ENCODE results near the gene HHIPL1.

HHIPL1 gene

GRCh38 chr14:99612071-99612737 is 32.7 kb upstream of the HHIPL1 start:
- Histone ChIP-seq H3K4me3 (ENCODE audit: low read length) (no peak overlapping the region), H3K27ac (ENCODE audit: low read depth, low read length) (no peak overlapping the region), H3K9ac (ENCODE audit: low read depth, low read length) (no peak overlapping the region), H3K36me3 (ENCODE audit: insufficient read depth, low read length) (no peaks in the 10 kb centered on the region), H3K4me1 (ENCODE audit: insufficient read depth, low read length) (peaks cover 4% of the 10 kb centered on the region; the same call in 1 of the 2 replicates), H3K27me3 (ENCODE audit: insufficient read depth, low read length) (no peaks in the 10 kb centered on the region), H3K9me3 (ENCODE audit: insufficient read depth, low read depth, low read length) (no peaks in the 10 kb centered on the region)
- WGBS, result 78% methylated on average over 11 of the region's 11 CpGs

GRCh38 chr14:99612738-99613330 is 32.1 kb upstream of the HHIPL1 start:
- WGBS, result 81% methylated on average over 8 of the region's 8 CpGs
- Histone ChIP-seq H3K4me1 (ENCODE audit: insufficient read depth, low read length) (peaks cover 4% of the 10 kb centered on the region; the same call in 1 of the 2 replicates), H3K27me3 (ENCODE audit: insufficient read depth, low read length) (no peaks in the 10 kb centered on the region), H3K27ac (ENCODE audit: low read depth, low read length) (no peak overlapping the region), H3K9ac (ENCODE audit: low read depth, low read length) (no peak overlapping the region), H3K9me3 (ENCODE audit: insufficient read depth, low read depth, low read length) (no peaks in the 10 kb centered on the region), H3K4me3 (ENCODE audit: low read length) (no peak overlapping the region), H3K36me3 (ENCODE audit: insufficient read depth, low read length) (no peaks in the 10 kb centered on the region)

DNA sequence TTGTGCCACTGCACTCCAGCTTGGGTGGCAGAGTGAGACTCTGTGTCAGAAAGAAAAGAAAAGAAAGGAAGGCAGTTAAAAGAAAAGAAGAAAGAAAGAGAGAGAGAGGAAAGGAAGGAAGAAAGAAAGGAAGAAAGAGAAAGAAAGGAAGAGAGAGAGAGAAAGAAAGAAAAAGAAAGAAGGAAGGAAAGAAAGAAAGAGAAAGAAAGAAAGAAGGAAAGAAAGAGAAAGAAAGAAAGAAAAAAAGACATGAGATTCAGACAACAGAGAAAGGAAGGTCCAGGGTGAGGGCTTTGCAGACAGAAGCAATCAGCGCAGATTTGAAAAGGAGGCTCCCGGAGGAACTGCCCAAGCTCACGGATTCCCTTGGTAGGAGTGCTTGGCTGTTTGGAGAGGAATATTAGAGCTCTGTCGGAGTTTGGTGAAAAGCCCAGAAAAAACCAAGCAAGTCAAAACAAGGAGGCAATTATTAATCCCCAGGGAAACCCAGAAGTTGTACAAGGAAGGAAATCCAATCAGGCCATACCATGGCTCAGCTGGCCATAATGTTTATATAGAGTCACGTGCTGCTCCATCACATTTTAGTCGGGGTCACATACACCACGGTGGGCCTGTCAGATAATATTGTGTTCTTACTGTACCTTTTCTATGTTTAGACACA is 29.3 kb upstream of the HHIPL1 start:
- Histone ChIP-seq H3K4me1 (ENCODE audit: insufficient read depth, low read length) (peaks cover 7% of the 10 kb centered on the region; the same call in 1 of the 2 replicates), H3K9ac (ENCODE audit: low read depth, low read length) (no peak overlapping the region), H3K36me3 (ENCODE audit: insufficient read depth, low read length) (no peaks in the 10 kb centered on the region), H3K27ac (ENCODE audit: low read depth, low read length) (no peak overlapping the region), H3K9me3 (ENCODE audit: insufficient read depth, low read depth, low read length) (no peaks in the 10 kb centered on the region), H3K27me3 (ENCODE audit: insufficient read depth, low read length) (no peaks in the 10 kb centered on the region), H3K4me3 (ENCODE audit: low read length) (no peak overlapping the region)
- 90% methylated on average over 7 of the region's 7 CpGs for WGBS

DNA sequence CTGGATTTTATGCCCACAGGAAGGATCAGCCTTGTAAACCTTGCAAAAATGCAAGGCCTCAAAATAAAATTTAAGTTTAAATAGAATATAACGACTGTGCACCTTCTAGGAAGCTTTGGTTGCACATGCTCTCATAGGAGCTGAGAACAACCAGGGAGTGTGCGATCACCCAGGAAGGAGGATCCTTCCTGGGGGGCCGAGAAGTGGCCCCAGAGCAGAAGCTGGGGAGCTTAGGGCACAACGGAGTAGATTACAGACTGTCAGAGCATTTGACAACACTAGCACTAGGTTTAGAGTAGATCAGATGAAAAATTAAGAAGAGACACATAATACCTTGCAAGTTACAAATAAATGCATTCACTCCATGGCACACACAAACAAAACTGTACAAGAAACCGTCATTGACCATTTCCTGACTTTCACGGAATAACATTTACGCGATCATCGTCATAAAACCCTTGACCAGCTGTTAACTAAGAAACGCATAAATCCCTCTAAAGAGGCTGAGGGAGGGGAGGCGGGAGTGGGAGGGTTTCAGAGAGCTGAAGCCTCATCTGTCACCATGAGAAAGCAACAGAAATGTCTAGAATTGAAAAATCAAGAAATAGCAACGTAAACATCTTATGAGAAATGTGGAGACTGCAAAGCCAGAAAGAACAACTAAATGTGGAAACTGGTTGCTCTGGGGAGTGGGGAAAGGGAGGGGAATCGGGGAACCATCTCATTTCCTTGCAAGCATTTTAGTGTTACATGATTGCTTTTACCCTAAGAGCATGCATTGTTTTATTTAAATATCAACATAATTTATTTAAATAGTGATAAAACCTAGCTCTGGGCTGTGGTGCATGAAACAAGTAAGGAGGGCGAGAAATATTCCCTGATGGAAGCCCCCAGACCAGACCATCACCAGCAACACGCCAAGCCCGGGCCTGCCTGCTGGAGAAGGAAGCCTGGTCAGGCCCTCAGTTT is 27.8 kb upstream of the HHIPL1 start:
- H3K27ac ChIP-seq (ENCODE audit: low read depth, low read length), result no peak overlapping the region
- peaks cover 7% of the 10 kb centered on the region; the same call in 1 of the 2 replicates for H3K4me1 ChIP-seq (ENCODE audit: insufficient read depth, low read length)
- no peaks in the 10 kb centered on the region for H3K27me3 ChIP-seq (ENCODE audit: insufficient read depth, low read length)
- H3K9ac ChIP-seq (ENCODE audit: low read depth, low read length), result no peak overlapping the region
- H3K9me3 ChIP-seq (ENCODE audit: insufficient read depth, low read depth, low read length), result no peaks in the 10 kb centered on the region
- WGBS, result 91% methylated on average over 16 of the region's 16 CpGs
- no peaks in the 10 kb centered on the region for H3K36me3 ChIP-seq (ENCODE audit: insufficient read depth, low read length)
- no peak overlapping the region for H3K4me3 ChIP-seq (ENCODE audit: low read length)

DNA sequence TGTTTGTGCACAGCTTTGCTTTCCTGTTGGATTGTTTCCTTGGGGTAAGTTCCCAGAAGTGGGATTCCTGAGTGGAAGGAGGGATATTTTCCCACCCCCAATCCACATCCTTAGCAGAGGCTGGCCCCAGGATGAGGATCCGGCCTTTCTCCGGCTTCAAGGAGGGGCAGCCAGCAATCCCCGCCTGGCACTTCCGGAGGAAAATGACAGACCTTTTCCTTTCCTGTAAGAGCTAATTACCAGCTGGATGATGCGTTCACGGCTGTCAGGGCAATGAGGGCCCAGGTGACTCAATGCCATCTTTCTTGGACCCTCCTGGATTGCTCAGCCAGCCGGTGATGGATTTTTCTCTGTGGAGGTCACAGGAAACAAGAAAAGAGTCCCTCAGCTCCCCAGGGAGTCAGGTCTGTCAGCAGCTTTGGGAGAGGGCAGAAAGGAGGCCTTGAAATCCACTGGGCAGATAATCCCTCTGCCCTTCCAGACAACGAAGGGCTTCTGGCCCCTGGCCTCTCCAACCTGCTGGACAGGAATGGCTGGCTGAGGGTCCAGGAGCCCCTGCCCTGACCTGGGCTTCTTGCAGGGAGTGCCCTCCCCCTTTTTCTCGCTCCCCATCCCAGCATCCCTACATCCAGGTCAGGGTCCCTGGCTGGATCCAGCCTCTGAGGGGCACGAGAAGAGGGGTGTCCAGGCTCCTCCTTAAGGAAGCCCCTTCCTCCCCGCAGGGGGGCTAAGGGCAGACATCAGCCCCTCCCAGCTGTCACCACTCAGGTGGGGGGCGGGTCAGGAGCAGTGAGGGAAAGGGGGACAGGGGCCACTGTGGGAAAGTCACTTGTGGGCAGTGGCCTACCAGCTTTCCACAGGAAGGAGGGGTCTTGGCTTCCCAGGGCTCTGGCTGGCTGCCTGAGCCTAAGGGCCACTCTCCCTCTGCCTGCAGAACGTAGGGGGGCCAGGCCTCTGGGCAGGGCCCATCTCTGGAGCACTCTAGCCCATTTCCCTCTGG is 24.8 kb upstream of the HHIPL1 start:
- H3K9me3 ChIP-seq (ENCODE audit: insufficient read depth, low read depth, low read length), result no peaks in the 10 kb centered on the region
- no peaks in the 10 kb centered on the region for H3K36me3 ChIP-seq (ENCODE audit: insufficient read depth, low read length)
- H3K4me3 ChIP-seq (ENCODE audit: low read length), result no peak overlapping the region
- peaks cover 7% of the 10 kb centered on the region; the same call in 1 of the 2 replicates for H3K4me1 ChIP-seq (ENCODE audit: insufficient read depth, low read length)
- 65% methylated on average over 13 of the region's 13 CpGs for WGBS
- H3K9ac ChIP-seq (ENCODE audit: low read depth, low read length), result no peak overlapping the region
- no peaks in the 10 kb centered on the region for H3K27me3 ChIP-seq (ENCODE audit: insufficient read depth, low read length)
- no peak overlapping the region for H3K27ac ChIP-seq (ENCODE audit: low read depth, low read length)

GRCh38 chr14:99621948-99622347 is 23.0 kb upstream of the HHIPL1 start:
- Histone ChIP-seq H3K9ac (ENCODE audit: low read depth, low read length) (no peak overlapping the region), H3K4me1 (ENCODE audit: insufficient read depth, low read length) (peaks cover 9% of the 10 kb centered on the region; the same call in 1 of the 2 replicates), H3K9me3 (ENCODE audit: insufficient read depth, low read depth, low read length) (no peaks in the 10 kb centered on the region), H3K27ac (ENCODE audit: low read depth, low read length) (no peak overlapping the region), H3K4me3 (ENCODE audit: low read length) (no peak overlapping the region), H3K27me3 (ENCODE audit: insufficient read depth, low read length) (no peaks in the 10 kb centered on the region), H3K36me3 (ENCODE audit: insufficient read depth, low read length) (no peaks in the 10 kb centered on the region)
- 91% methylated on average over 6 of the region's 6 CpGs for WGBS

DNA sequence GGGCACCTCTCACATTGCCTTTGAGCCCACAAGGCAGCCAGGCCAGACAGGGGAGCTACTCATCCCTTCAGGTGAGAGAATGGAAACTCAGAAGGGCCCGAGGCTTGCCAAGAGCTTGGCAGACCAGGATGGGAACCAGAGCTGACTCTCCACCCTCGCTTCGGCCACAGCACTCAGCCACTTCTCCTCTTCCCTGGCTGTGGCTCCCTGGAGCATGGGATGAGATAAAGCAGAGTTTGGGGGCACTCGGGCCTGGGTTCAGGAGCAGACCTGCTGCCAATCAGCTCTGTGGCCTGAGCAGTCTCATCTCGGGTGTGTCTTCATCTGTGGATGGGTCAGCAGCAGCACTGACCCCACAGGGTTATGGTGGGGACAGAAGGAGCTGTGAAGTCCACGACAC is 20.9 kb upstream of the HHIPL1 start:
- Histone ChIP-seq H3K9ac (ENCODE audit: low read depth, low read length) (no peak overlapping the region), H3K36me3 (ENCODE audit: insufficient read depth, low read length) (no peaks in the 10 kb centered on the region), H3K27me3 (ENCODE audit: insufficient read depth, low read length) (no peaks in the 10 kb centered on the region), H3K4me3 (ENCODE audit: low read length) (no peak overlapping the region), H3K27ac (ENCODE audit: low read depth, low read length) (no peak overlapping the region), H3K4me1 (ENCODE audit: insufficient read depth, low read length) (peaks cover 9% of the 10 kb centered on the region; the same call in 1 of the 2 replicates), H3K9me3 (ENCODE audit: insufficient read depth, low read depth, low read length) (no peaks in the 10 kb centered on the region)
- 97% methylated on average over 6 of the region's 6 CpGs for WGBS

- Histone ChIP-seq H3K4me3 (ENCODE audit: low read length) (no peak overlapping the region), H3K27ac (ENCODE audit: low read depth, low read length) (no peak overlapping the region), H3K4me1 (ENCODE audit: insufficient read depth, low read length) (peaks cover 6% of the 10 kb centered on the region; the same call in 1 of the 2 replicates), H3K36me3 (ENCODE audit: insufficient read depth, low read length) (no peaks in the 10 kb centered on the region), H3K9ac (ENCODE audit: low read depth, low read length) (no peak overlapping the region), H3K27me3 (ENCODE audit: insufficient read depth, low read length) (no peaks in the 10 kb centered on the region), H3K9me3 (ENCODE audit: insufficient read depth, low read depth, low read length) (no peaks in the 10 kb centered on the region)
- WGBS, result 90% methylated on average over 13 of the region's 13 CpGs
Measured at GRCh38 chr14:99624971-99625370, 20.0 kb upstream of the HHIPL1 start.

GRCh38 chr14:99625476-99625875 is 19.5 kb upstream of the HHIPL1 start:
- 86% methylated on average over 2 of the region's 3 CpGs for WGBS
- Histone ChIP-seq H3K9me3 (ENCODE audit: insufficient read depth, low read depth, low read length) (no peaks in the 10 kb centered on the region), H3K36me3 (ENCODE audit: insufficient read depth, low read length) (no peaks in the 10 kb centered on the region), H3K9ac (ENCODE audit: low read depth, low read length) (no peak overlapping the region), H3K27me3 (ENCODE audit: insufficient read depth, low read length) (no peaks in the 10 kb centered on the region), H3K4me3 (ENCODE audit: low read length) (no peak overlapping the region), H3K27ac (ENCODE audit: low read depth, low read length) (no peak overlapping the region), H3K4me1 (ENCODE audit: insufficient read depth, low read length) (peaks cover 6% of the 10 kb centered on the region; the same call in 1 of the 2 replicates)

Data from HUES64 (cell line).